MG63 (cell line): ENCODE results near the gene SMIM28. TPM values are rescaled to one million over a fixed set of nuclear protein-coding genes. Genes with fewer than 3 reads are reported as not detected.
"Not testable (repeated sequence)": the region's sequence is repeated elsewhere in the genome, so short reads cannot be mapped to it uniquely, and the experiment has no call there.

ENCODE experiments used
- DNase-seq: peaks from one replicate; pipeline ENCODE4 v3.0.0-alpha.2; 2020
- H3K27me3 ChIP-seq: fragments of 250-450 bp; sonication (Bioruptor Pico); 2 replicates; pipeline ENCODE4 v1.5.1; 2020; ENCODE audit warnings: mild to moderate bottlenecking, moderate library complexity
- H3K36me3 ChIP-seq: fragments of 250-450 bp; sonication (Bioruptor Pico); 2 replicates; pipeline ENCODE4 v1.5.1; 2020; ENCODE audit warnings: mild to moderate bottlenecking, moderate library complexity
- H3K4me3 ChIP-seq: fragments of 250-450 bp; sonication (Bioruptor Pico); 2 replicates; pipeline ENCODE4 v1.5.1; 2020; ENCODE audit warnings: mild to moderate bottlenecking, moderate library complexity
- H3K9me3 ChIP-seq: fragments of 250-450 bp; sonication (Bioruptor Pico); 2 replicates; pipeline ENCODE4 v1.5.1; 2020; ENCODE audit warnings: mild to moderate bottlenecking, moderate library complexity
- total RNA-seq: library from RNA; depleted of rRNA; stranded (reverse); fragments of >200 nt; shearing (Covaris generic); gene quantifications from 2 replicates; pipeline ENCODE4 v1.2.3, GENCODE V29; 2014; ENCODE audit warnings: low replicate concordance

Gene SMIM28
- total RNA-seq, 1 experiment from 2014 or later, result not detected

GRCh38 chr6:138418118-138418742, 40.5 kb downstream of the SMIM28 start:
- no peaks in the 10 kb centered on the region for H3K27me3 ChIP-seq
- H3K36me3 ChIP-seq, result peaks cover 22% of the 10 kb centered on the region

GRCh38 chr6:138419766-138420165, 42.1 kb downstream of the SMIM28 start:
- DNase-seq, result no peak
- H3K27me3 ChIP-seq, result no peaks in the 10 kb centered on the region
- H3K9me3 ChIP-seq, result no peaks in the 10 kb centered on the region
- H3K4me3 ChIP-seq, result no peak overlapping the region
- peaks cover 11% of the 10 kb centered on the region for H3K36me3 ChIP-seq

More at GRCh38 chr6:138418118-138418742, 40.5 kb downstream of the SMIM28 start:
- no peak for DNase-seq
- H3K9me3 ChIP-seq, result no peaks in the 10 kb centered on the region
- no peak overlapping the region for H3K4me3 ChIP-seq

- Histone ChIP-seq H3K9me3 (no peaks in the 10 kb centered on the region), H3K27me3 (no peaks in the 10 kb centered on the region), H3K36me3 (peaks cover 12% of the 10 kb centered on the region), H3K4me3 (no peak overlapping the region)
- no peak for DNase-seq
These were observed 42.7 kb downstream of the SMIM28 start for GRCh38 chr6:138420356-138420755.

- Histone ChIP-seq H3K4me3 (no peak overlapping the region), H3K36me3 (peaks cover 14% of the 10 kb centered on the region), H3K27me3 (no peaks in the 10 kb centered on the region), H3K9me3 (no peaks in the 10 kb centered on the region)
- DNase-seq, result no peak
These were observed 43.4 kb downstream of the SMIM28 start for GRCh38 chr6:138421089-138421488.

GRCh38 chr6:138421608-138422007, 43.9 kb downstream of the SMIM28 start:
- H3K27me3 ChIP-seq, result no peaks in the 10 kb centered on the region
- DNase-seq, result no peak
- no peak overlapping the region for H3K4me3 ChIP-seq
- H3K36me3 ChIP-seq, result peaks cover 14% of the 10 kb centered on the region
- no peaks in the 10 kb centered on the region for H3K9me3 ChIP-seq

- no peaks in the 10 kb centered on the region for H3K9me3 ChIP-seq
- H3K4me3 ChIP-seq, result no peak overlapping the region
- H3K36me3 ChIP-seq, result peaks cover 18% of the 10 kb centered on the region
- no peak for DNase-seq
- H3K27me3 ChIP-seq, result no peaks in the 10 kb centered on the region
These were observed 45.2 kb downstream of the SMIM28 start for GRCh38 chr6:138422861-138423260.

- Histone ChIP-seq H3K36me3 (peaks cover 22% of the 10 kb centered on the region), H3K9me3 (no peaks in the 10 kb centered on the region), H3K4me3 (no peak overlapping the region), H3K27me3 (no peaks in the 10 kb centered on the region)
- no peak for DNase-seq
These were observed 46.5 kb downstream of the SMIM28 start for GRCh38 chr6:138424004-138424904.

- H3K9me3 ChIP-seq, H3K27me3 ChIP-seq, H3K4me3 ChIP-seq, DNase-seq: not testable (repeated sequence)
- peaks cover 22% of the 10 kb centered on the region for H3K36me3 ChIP-seq
These were observed 47.6 kb downstream of the SMIM28 start for GRCh38 chr6:138425256-138425655.

- no peak overlapping the region for H3K4me3 ChIP-seq
- H3K36me3 ChIP-seq, result peaks cover 17% of the 10 kb centered on the region
- H3K27me3 ChIP-seq, result no peaks in the 10 kb centered on the region
- DNase-seq, result no peak
- H3K9me3 ChIP-seq, result no peaks in the 10 kb centered on the region
These were observed 48.9 kb downstream of the SMIM28 start for GRCh38 chr6:138426500-138427123.

- no peak for DNase-seq
- peaks cover 11% of the 10 kb centered on the region for H3K36me3 ChIP-seq
- no peaks in the 10 kb centered on the region for H3K9me3 ChIP-seq
- no peaks in the 10 kb centered on the region for H3K27me3 ChIP-seq
- H3K4me3 ChIP-seq, result no peak overlapping the region
These were observed 50.0 kb downstream of the SMIM28 start for GRCh38 chr6:138427701-138428100.

GRCh38 chr6:138428944-138429598, 51.4 kb downstream of the SMIM28 start:
- H3K27me3 ChIP-seq, result no peaks in the 10 kb centered on the region
- no peak for DNase-seq
- H3K36me3 ChIP-seq, result peaks cover 13% of the 10 kb centered on the region
- no peaks in the 10 kb centered on the region for H3K9me3 ChIP-seq
- no peak overlapping the region for H3K4me3 ChIP-seq

- no peak overlapping the region for H3K4me3 ChIP-seq
- H3K36me3 ChIP-seq, result peaks cover 13% of the 10 kb centered on the region
- DNase-seq, result no peak
- no peaks in the 10 kb centered on the region for H3K27me3 ChIP-seq
- H3K9me3 ChIP-seq, result no peaks in the 10 kb centered on the region
These were observed 52.1 kb downstream of the SMIM28 start for GRCh38 chr6:138429761-138430160.

GRCh38 chr6:138430361-138431145, 52.8 kb downstream of the SMIM28 start:
- Histone ChIP-seq H3K4me3 (no peak overlapping the region), H3K9me3 (no peaks in the 10 kb centered on the region), H3K36me3 (peaks cover 10% of the 10 kb centered on the region), H3K27me3 (no peaks in the 10 kb centered on the region)
- DNase-seq, result no peak

GRCh38 chr6:138431256-138432062, 53.8 kb downstream of the SMIM28 start:
- Histone ChIP-seq H3K9me3 (no peaks in the 10 kb centered on the region), H3K4me3 (no peak overlapping the region), H3K36me3 (peaks cover 10% of the 10 kb centered on the region), H3K27me3 (no peaks in the 10 kb centered on the region)
- DNase-seq, result no peak

GRCh38 chr6:138432063-138432356, 54.3 kb downstream of the SMIM28 start:
- Histone ChIP-seq H3K9me3 (no peaks in the 10 kb centered on the region), H3K36me3 (peaks cover 7% of the 10 kb centered on the region)
- no peak for DNase-seq

More at GRCh38 chr6:138432063-138432356, 54.3 kb downstream of the SMIM28 start:
- H3K27me3 ChIP-seq, result no peaks in the 10 kb centered on the region
- H3K4me3 ChIP-seq, result no peak overlapping the region
